HG02973 (cell line): ENCODE measurements around the gene MRPS11.
A peak's percentile ranks its signal among the peaks of the same experiment; 100 is the strongest.
"Not testable (repeated sequence)": the region's sequence is repeated elsewhere in the genome, so short reads cannot be mapped to it uniquely, and the experiment has no call there.

Experiments
- ATAC-seq: cut with Tn5 transposase; IDR thresholded peaks from one replicate; pipeline ENCODE4 v1.9.1; 2021; ENCODE audit warnings: moderate library complexity; ENCODE audit not compliant: unreplicated experiment

Gene MRPS11

DNA sequence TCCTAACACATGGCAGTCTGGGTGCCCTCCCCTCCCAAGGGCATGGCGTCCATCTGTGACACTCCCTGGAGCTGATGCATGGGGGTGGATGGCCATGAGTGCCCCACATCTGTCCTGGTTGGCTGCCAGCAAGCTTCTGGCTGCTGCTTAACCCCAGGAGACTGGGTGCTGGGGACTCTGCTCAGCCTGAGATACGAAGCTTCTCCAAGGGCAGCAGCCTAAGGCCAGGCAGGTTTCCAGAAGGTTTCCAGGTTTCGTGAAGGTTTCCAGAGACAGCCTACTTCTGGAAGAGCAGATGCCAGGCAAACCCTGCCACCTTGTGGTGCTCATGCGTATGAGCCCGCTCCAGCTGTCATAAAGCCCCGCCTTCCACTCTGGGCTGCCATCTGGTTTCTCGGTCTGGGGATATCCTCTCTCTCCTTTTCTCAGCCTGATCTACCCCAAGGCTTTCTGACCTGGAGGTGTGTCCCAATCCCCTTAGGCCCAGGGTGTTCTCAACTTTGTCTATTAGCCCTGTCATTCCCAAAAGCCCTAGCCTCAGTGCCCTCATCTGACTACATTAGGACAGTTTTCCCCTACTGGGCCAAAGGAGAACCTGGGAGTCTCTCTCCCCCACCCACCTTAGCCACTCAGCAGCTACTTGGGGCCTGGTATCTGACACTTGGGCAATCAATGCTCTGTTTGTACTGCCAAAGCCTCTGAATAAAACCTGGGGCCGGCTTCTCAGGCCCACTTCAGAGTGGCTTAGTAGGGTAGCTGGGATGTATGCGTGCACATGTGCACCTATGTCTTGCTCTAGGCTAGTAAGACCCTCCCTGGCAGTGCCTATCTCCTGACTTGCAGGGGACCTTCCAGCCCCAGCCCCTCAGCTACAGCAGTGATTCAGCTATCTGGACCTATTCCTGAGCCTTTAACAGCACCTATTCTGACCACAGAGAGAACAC is 12.4 kb upstream of the MRPS11 start:
- peak; percentile 92 for ATAC-seq

DNA sequence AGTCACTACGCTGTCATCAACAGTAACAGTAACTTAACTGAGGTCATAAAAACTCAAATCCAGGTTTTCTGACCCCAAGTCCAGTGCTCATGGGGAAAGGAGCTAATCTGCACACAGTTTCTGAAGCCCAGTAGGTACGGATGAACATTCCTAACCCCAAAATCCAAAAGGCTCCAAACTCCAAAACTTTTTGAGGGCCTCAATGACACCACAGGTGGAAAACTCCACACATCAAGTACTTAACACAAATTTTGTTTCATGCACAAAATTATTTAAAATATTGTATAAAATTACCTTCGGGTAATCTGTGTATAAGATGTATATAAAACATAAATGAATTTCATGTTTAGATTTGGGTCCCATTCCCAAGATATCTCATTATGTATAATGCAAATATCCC is 10.8 kb upstream of the MRPS11 start:
- no peak for ATAC-seq

DNA sequence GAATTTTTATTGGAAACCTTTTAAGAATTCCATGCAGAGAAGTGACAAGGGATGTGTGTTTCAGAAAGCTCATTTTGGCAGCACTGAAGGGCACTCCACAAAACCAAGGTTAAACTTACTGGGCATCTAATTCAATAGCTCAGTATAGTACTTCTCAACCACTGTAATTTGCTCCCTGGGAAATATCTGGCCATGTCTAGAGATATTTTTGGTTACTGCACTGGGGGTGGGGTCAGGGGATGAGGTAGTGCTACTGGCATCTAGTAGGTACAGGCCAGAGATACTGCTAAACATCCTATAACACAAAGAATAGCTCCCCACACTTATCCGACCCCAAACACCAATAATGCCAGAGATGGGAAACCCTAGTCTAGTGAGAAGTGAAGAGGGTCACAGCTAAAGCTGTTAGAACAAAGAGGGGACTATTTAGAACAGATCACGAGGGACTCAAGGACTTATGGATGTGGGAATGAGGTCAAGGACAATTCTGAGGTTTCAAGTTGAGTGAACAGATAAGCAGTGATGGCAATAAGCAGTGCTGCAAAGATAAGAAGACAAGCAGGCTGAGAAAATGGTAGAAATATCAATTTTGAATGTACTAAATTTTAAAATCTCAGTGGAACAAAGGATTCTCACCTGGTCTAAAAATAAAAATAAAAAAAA is 3.5 kb upstream of the MRPS11 start:
- no peak for ATAC-seq

DNA sequence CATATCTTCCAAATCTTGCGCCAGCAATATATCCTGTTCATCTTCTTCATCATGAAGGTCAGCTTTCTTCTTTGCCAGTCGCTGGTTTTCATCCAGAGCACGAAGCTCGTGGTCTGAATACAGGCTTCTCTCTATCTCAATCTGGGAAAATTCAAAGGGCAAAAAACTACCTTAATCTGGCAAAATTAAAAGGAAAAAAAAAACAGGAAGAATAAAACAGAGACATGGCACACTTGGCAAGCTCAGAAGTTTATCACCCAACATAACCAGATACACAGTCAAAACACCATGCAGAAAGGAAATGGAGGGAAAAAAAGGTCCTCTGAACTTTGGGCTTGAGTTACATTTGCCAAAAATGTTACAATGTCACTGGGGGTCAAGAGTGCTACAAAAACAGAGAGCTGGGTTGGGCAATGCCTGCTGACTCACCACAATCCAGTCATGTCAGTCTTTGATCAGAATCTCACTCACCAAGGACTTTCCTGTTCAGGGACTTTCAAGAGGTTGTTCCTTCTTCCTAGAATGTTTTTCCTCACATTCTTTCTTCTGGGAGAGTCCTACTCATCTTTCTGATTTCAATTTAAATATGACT is 1.8 kb upstream of the MRPS11 start:
- ATAC-seq, result no peak

DNA sequence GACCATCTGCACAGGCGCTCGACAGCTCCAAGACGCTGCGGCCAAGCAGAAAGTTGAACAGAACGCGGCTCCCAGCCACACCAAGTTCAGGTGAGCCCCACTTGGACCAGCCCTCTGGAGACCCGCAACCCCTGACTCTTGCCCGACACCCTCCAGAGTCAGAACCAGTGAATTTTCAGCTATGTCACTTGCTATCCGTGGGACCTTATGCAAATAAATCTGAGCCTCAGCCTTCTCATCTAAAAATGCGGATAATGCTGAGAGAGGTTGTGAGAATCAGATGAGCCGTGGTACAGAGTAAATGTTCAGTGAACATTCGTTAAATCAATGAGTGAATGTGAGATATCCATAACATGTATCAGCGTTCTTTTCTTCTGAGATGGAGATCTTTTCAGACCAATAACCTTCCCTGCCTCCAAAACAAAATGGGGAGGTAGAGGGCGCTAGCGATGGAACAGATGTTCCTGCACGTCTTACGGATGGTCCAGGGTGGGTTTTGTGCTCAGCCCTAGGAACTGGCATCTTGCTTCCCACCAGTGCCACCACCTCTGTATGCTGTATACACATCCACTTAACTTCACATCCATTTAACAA is 524 bp downstream of the MRPS11 start:
- ATAC-seq, result peak; percentile 6

DNA sequence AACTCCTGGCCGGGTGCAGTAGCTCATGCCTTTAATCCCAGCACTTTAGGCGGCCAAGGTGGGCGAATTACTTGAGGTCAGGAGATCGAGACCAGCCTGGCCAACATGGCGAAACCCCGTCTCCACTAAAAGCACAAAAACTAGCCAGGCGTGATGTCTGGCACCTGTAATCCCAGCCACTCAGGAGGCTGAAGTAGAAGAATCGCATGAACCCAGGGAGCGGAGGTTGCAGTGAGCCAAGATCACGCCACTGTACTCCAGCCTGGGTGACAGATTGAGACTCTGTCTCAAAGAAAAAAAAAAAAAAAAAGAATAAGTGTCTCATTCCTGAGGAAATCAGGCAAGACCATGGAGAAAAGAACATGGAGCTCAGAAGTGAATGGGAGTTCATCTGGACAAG is 1.2 kb downstream of the MRPS11 start:
- not testable (repeated sequence) for ATAC-seq

DNA sequence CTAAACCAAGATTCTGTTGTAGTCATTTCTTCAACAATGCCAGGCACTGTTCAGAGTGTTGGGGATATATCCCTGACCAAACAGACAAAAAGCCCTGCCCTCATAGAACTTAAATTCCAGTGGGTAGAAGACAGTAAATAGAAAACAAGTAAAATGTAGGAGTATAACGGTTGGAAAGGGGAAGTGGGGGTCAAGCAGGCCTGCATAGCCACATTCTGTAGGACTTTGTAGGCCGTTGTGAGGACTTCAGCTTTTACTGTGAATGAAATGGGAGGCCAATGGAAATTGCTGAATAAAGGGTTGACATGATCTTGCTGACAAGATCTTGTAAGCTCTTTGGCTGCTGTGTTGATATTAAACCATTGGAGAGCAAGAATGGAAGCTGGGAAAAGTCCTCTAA is 1.8 kb downstream of the MRPS11 start:
- ATAC-seq, result no peak

DNA sequence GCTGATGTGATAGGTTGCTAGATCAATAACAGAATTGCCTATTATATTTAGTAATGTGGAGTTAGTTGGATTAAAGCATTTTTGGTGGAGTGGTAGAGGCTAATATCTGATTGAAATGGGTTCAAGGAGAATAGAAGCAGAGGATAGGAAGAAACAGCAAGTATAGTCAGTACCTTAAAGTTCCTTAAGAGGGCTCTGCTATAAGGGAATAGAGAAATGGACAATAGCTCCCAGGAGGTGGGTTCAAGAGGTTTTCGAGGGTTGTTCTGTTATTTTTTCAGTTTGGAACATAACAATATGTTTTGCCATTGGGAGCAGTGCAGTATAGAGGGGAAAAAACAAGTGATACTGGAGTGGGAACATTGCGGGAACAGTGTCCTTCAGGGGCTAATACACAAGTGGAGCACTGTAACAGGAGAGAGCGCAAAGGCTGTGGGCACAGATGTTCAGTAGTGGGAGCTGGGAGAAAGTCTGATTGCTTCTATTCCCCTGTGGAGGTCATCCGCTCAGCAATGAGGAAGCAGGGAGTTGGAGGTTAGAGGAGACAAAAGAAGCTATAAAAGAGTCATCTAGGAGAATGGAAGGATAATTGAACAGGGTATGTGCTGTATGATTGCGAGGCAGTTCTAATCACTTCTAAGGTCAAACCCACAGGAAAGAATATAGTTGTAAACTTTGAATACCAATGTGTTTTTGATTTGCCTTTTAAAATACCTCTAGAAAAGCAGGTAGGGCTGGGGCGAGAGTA is 3.3 kb downstream of the MRPS11 start:
- no peak for ATAC-seq

DNA sequence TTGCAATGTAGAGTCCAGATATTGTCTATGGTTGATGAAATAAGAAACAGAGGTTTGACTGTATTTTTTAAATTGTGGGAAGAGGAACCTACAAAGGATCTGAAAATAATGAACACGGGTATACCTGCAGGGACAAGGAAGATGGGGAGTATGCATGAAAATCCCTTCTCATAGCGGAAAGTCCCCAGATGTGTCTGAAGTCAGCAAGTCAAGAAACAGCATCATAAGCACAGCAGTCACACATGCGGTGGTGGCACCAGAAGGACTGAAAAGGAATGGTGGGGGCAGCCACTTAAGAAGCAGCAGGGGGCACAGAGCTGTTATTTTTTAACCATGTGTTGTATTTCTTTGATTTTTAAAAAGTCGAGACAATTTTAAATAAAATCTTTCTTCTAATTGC is 4.7 kb downstream of the MRPS11 start:
- ATAC-seq, result no peak

DNA sequence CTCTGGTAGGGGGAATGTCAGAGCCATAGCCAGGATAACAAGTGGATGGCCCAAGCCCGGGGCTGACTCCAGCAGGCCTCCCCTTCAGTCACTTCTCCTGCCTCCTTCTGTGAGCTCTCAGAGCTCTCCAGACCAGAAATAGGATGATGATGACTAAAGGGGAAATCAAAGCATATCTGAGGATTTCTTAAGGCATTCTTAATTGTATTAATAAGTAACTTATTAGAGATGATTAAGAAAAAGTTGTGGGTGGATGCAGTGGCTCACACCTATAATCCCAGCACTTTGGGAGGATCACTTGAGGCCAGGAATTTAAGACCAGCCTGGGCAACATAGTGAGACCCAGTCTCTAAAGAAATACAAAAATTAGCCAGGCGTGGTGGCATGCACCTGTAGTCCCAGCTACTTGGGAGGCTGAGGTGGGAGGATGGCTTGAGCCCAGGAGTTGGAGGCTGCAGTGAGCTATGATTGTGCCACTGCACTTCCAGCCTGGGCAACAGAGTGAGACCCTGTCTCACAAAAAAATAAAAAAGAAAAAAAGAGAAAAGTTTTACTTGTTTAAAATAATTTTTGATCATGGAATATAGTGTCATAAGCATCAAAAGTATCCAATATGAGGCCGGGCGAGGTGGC is 6.3 kb downstream of the MRPS11 start:
- ATAC-seq, result not testable (repeated sequence)

DNA sequence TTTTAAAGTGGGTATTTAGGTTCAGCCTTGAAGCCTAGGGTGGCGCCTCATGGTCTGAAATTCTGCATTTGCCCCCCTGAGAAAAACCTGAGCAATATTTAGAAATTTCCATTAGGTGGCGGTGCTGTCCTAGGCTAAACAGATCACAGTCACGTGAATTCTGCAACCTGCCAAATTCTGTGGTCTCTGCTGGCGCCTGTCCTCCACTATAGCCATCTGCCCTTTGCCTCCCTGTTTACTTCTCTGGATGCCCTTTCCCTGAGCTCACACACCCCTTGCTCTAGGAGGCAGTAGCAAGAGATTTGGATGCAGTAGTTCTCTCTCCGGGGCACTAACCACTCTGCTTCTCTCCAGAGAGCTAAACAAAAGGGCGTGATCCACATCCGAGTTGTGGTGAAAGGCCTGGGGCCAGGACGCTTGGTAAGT is 9.1 kb downstream of the MRPS11 start:
- no peak for ATAC-seq

DNA sequence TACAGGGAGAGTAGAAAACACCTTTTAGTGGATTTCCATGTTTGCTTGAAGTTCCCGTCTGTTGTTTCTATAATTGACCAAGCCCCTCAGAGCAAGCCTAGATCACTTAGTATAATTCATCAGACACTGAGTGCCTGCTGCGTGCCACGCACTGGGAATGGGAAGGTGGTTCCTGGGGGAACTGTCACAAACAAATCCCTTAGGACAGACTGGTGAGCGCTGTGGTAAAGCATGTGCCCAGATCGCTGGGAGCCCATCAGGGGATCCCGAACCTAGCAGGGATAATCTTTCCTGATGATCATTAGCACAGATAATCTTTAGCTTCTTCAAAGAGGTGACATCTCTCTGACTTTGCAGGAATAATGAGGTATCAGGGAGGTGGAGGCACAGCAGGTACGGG is 9.6 kb downstream of the MRPS11 start:
- ATAC-seq, result no peak

DNA sequence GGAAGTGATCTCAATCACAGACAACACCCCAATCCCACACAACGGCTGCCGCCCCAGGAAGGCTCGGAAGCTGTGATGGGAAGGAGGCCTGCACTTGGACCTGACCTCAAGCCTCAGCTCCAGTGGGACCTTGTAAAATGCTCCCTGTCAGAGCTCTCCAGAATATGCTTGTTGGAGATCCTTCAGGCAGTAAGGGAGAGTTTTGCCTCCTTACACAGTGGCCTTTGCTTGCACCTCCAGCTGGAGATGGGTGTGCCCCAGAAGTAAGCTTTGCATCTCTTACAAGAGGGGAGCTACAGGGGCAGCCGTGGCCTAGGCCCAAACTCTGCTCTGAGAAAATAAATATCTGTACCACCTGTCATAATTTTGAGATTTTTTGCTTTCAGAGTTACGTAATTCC is 10.4 kb downstream of the MRPS11 start:
- ATAC-seq, result no peak

DNA sequence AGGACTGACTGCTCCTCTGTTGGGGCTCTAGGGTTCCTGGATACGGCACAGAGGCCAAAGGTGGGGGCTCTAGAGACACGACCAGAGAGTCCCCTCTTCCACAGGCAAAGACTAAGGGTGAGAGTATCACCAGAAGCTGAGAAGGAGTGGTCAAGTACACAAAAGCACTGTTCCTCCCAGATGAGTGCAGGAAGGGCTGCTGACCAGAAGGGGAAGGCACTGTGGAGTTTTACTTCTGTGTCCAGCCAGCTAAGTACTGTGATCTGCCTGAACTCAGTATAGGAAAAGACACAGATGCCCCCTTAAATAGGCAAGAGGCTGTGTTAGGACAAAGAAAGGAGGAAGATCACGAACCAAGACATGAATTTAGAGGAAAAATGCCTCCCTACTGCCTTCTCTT is 11.7 kb downstream of the MRPS11 start:
- ATAC-seq, result no peak

DNA sequence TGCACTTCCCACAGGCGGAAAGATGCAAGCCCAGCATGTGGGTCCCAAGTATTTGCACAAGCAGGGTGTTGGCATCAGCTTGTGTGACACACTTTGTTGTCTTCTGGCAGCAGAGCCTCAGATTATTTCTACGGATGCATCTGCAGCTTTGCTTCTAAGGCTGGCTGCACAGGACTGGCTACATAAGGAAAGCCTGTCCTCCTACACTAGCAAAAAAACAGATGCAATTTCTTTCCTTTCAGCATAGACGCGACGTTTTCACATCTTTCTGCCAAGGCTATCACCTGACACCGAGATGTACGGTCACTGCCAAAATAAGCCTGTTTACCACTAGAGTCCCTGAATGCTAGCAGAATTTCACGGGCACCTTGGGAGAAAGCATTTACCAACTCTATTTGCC is 13.5 kb downstream of the MRPS11 start:
- no peak for ATAC-seq

DNA sequence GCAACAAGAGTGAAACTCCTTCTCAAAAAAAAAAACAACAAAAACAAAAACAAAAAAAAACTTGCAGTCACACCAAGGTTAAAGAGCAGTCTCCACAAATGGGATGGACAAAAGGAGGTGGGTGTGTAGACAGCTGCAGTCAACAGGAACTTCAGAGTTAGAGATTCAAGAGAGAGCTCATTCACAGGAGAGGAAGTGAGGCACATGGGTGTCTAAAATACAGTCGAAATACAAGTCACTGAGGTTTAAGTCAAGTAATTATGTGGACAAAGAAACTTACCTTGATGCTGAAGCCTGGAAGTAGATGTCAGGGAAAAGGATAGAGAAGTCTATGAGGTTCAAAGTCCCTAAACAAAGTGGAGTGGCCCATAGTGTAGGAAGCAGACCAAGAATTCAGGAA is 14.8 kb downstream of the MRPS11 start:
- no peak for ATAC-seq

DNA sequence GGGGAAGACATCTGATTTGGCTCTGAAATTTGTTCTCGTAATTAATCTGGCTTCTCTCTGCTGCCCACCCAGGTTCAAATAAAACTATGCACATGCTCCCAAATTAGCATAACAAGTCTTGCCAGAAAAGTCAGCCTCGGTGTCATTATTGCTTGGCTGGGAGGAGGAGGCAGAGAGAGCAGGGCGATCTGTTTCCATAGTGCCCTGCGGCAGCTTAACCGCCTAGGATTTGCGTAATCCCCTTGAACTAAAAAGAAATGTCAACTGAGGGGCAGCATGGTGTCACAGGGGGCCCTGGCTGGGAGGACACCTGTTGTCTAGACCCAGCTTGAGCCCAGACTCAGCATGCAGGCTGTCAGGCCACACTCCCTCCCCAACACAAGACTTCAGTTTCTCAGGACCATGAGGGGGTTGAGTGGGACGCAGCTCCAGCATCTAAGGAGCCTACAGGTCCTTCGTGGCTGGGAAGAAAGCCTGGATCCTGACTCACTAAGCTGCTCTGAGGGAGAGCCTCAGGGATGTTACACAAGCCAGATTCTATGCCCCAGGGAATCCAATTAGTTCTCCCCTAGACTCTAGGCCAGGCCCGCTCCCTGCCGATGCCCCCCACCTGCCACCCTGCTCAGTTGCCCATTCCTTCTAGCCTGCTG is 17.3 kb downstream of the MRPS11 start:
- ATAC-seq, result no peak

DNA sequence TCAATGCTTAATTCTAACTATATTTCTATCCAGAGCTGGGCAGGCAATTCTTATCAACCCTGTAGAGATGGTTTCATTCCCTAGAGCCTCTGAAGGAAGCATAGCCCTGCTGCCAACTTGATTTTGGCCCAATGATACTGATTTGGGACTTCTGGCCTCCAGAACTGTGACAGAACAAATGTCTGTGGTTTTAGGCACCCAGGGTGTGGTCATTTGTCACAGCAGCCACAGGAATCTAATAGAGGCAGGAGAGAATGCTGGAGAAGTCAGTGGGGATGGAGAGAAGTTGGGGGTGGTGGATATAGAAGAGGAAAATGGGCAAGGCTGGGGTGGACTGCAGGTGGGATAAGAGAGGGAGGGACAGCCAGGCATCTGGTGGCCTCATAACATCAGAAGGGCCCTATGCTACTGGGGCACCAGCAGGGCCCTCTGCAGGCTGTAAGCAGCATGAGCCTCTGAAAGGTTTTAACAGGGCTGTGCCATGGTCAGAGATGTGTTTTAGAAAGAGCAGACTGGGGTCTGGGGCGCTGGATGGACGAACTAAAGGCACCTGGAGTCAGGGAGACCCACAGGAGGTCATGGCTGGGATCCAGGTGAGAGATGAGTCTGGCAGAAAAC is 19.8 kb downstream of the MRPS11 start:
- ATAC-seq, result no peak

DNA sequence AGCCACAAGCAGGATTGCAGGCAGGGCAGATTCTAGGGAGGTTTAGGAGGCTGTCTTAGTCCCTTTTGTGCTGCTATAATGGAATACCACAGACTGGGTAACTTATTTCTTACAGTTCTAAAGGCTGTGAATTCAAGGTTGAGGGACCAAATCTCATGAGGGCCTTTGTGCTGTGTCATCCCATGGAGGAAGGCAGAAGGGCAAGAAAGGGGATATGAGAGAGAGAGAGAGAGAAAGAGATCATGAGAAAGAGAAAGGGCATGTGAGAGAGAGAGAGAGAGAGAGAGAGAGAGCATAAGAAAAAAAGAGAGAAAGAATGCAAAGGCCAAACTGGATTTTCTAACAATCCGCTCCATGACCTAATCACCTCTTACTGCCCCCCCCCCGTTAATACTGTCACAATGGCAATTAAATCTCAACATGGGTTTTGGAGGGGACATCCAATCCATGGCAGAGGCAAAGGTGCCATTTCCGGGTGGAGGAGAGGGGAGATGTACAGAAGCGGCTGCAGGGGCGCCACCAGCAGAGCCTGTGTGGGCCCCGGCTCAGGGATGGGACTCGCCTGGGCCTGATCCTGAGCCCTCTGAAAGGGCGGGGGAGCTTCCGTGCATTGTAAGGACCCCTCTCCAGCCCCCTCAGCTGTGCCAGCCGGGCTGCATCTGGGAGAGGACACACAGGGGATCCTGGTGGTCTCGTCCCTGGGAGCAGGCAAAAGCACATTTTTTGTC is 20.5 kb downstream of the MRPS11 start:
- no peak for ATAC-seq
